Panc1 (cell line): ENCODE results near the gene RYR3. TPM values are rescaled to one million over a fixed set of nuclear protein-coding genes. Genes with fewer than 3 reads are reported as not detected.

Experiments
- ATAC-seq: fragments of 200-7000 bp; cut with Tn5 transposase; 2 replicates; pipeline ENCODE4 v1.9.1; 2020; ENCODE audit warnings: mild to moderate bottlenecking, moderate library complexity
- BruUV-seq: library from RNA; stranded (reverse); fragments of 400-500 nt; replicated peaks from 2 replicates; lab custom pipeline; 2021; lab: Mats Ljungman, UMichigan
- CTCF ChIA-PET: fragments of 300-600 bp; sonication (Branson Sonifier 250); formaldehyde crosslinking; loops from one replicate; lab custom pipeline; 2022; ENCODE audit warnings: antibody characterized with exemption; lab: Charles Lee
- POLR2A ChIA-PET: fragments of 300-600 bp; sonication (Branson Sonifier 250); formaldehyde crosslinking; loops from one replicate; lab custom pipeline; 2022; ENCODE audit warnings: antibody characterized with exemption; lab: Charles Lee
- DNase-seq: peaks from one replicate; pipeline ENCODE4 v3.0.0-alpha.2; 2010; ENCODE audit warnings: low read depth, low spot score
- H3K27ac ChIP-seq: 2 replicates; pipeline ENCODE4 v1.5.1; 2011; ENCODE audit warnings: mild to moderate bottlenecking, low read length, inconsistent platforms
- H3K27me3 ChIP-seq: fragments of 200-500 bp; sonication (Bioruptor generic); 2 replicates; pipeline ENCODE4 v1.6.0; 2014; ENCODE audit warnings: low read length, inconsistent platforms; ENCODE audit not compliant: control insufficient read depth, insufficient read depth
- H3K36me3 ChIP-seq: fragments of 200-500 bp; sonication (Bioruptor generic); 2 replicates; pipeline ENCODE4 v1.5.1; 2014; ENCODE audit warnings: inconsistent platforms, mild to moderate bottlenecking, low read length, moderate library complexity; ENCODE audit not compliant: control insufficient read depth, insufficient read depth
- H3K4me1 ChIP-seq: 2 replicates; pipeline ENCODE4 v1.5.1; 2011; ENCODE audit warnings: inconsistent platforms, mild to moderate bottlenecking, low read length, moderate library complexity; ENCODE audit not compliant: control insufficient read depth, insufficient read depth
- H3K4me3 ChIP-seq, 2 experiments: 2 replicates each; pipeline ENCODE4 v1.5.1; 2011 to 2012; ENCODE audit warnings: low read depth in 2 of 2, low read length in 2 of 2, mild to moderate bottlenecking in 2 of 2, inconsistent platforms in 1 of 2, moderate library complexity in 1 of 2
- H3K9me3 ChIP-seq: fragments of 200-500 bp; sonication (Bioruptor generic); 2 replicates; pipeline ENCODE4 v1.5.1; 2014; ENCODE audit warnings: low read depth, mild to moderate bottlenecking, inconsistent platforms, low read length, moderate library complexity; ENCODE audit not compliant: control insufficient read depth, insufficient read depth
- POLR2AphosphoS5 ChIP-seq: IDR thresholded peaks from 2 replicates; pipeline ENCODE4 v1.6.1; 2012; ENCODE audit warnings: mild to moderate bottlenecking, low read depth, low read length, moderate library complexity
- SIN3A ChIP-seq: IDR thresholded peaks from 2 replicates; pipeline ENCODE4 v1.6.1; 2012; ENCODE audit warnings: low read depth, mild to moderate bottlenecking, low read length, moderate library complexity, borderline replicate concordance; ENCODE audit not compliant: insufficient read depth
- TCF7L2 ChIP-seq: IDR thresholded peaks from 2 replicates; pipeline ENCODE4 v1.6.1; 2011; ENCODE audit warnings: mild to moderate bottlenecking, low read depth, low read length, inconsistent platforms
- in situ Hi-C: cut with HindIII; loops from 2 replicates; pipeline ENCODE4 v1.10.0; 2016; ENCODE audit warnings: low sequenced_read_pairs, low pct_unique_long_range_greater_than_20kb
- intact Hi-C: fragments of 100-400 bp; cut with micrococcal nuclease; formaldehyde crosslinking; loops from one replicate; pipeline ENCODE4 v1.10.0; 2022; ENCODE audit not compliant: unreplicated experiment
- total RNA-seq: library from RNA; stranded (reverse); gene quantifications from one replicate; pipeline ENCODE4 v1.2.1, GENCODE V29; 2021; ENCODE audit not compliant: unreplicated experiment
- TF ChIP-seq, protein P1 (sequence below): fragments of 450-650 bp; IDR thresholded peaks from 2 replicates; pipeline ENCODE4 v1.5.1; 2017; ENCODE audit warnings: mild to moderate bottlenecking
- TF ChIP-seq, protein P2 (sequence below), 2 experiments: IDR thresholded peaks; 2 replicates each; pipeline ENCODE4 v1.6.1; 2011 to 2012; ENCODE audit warnings: low read depth in 2 of 2, control low read depth in 1 of 2, low read length in 1 of 2, mild to moderate bottlenecking in 1 of 2, moderate library complexity in 1 of 2; ENCODE audit not compliant: insufficient read depth in 1 of 2

The RYR3 gene
- total RNA-seq, 1 experiment from 2014 or later = not detected

DNA sequence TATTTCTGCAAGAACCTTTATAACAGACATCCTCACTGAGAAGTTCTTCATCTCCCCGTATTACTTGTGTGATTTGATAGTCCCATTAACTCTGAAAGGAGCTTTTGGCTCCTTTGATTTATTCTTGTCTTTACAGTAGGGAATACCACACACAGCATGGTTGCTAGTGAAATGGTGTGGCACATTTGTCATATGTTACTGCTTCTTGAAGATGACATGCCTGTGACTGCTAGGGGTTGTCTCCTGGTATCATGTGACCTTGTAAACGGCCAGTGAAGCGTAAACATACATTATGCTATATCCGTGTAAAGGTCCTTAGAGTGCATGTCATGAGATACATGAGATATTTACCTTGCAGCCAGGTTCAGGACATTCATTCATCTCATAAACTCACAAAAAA lies 197.9 kb downstream of the RYR3 start:
- Histone ChIP-seq H3K4me1 (no peaks in the 10 kb centered on the region), H3K9me3 (no peaks in the 10 kb centered on the region), H3K27me3 (peaks cover 11% of the 10 kb centered on the region), H3K36me3 (no peaks in the 10 kb centered on the region), H3K27ac (no peak overlapping the region), H3K4me3 (no peak overlapping the region)
- in situ Hi-C loops = no loop called here
- intact Hi-C loops = no loop called here
- no peak for TF ChIP-seq POLR2AphosphoS5
- TF ChIP-seq, protein P1, sequence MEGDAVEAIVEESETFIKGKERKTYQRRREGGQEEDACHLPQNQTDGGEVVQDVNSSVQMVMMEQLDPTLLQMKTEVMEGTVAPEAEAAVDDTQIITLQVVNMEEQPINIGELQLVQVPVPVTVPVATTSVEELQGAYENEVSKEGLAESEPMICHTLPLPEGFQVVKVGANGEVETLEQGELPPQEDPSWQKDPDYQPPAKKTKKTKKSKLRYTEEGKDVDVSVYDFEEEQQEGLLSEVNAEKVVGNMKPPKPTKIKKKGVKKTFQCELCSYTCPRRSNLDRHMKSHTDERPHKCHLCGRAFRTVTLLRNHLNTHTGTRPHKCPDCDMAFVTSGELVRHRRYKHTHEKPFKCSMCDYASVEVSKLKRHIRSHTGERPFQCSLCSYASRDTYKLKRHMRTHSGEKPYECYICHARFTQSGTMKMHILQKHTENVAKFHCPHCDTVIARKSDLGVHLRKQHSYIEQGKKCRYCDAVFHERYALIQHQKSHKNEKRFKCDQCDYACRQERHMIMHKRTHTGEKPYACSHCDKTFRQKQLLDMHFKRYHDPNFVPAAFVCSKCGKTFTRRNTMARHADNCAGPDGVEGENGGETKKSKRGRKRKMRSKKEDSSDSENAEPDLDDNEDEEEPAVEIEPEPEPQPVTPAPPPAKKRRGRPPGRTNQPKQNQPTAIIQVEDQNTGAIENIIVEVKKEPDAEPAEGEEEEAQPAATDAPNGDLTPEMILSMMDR = no peak
- TF ChIP-seq, protein P2, sequence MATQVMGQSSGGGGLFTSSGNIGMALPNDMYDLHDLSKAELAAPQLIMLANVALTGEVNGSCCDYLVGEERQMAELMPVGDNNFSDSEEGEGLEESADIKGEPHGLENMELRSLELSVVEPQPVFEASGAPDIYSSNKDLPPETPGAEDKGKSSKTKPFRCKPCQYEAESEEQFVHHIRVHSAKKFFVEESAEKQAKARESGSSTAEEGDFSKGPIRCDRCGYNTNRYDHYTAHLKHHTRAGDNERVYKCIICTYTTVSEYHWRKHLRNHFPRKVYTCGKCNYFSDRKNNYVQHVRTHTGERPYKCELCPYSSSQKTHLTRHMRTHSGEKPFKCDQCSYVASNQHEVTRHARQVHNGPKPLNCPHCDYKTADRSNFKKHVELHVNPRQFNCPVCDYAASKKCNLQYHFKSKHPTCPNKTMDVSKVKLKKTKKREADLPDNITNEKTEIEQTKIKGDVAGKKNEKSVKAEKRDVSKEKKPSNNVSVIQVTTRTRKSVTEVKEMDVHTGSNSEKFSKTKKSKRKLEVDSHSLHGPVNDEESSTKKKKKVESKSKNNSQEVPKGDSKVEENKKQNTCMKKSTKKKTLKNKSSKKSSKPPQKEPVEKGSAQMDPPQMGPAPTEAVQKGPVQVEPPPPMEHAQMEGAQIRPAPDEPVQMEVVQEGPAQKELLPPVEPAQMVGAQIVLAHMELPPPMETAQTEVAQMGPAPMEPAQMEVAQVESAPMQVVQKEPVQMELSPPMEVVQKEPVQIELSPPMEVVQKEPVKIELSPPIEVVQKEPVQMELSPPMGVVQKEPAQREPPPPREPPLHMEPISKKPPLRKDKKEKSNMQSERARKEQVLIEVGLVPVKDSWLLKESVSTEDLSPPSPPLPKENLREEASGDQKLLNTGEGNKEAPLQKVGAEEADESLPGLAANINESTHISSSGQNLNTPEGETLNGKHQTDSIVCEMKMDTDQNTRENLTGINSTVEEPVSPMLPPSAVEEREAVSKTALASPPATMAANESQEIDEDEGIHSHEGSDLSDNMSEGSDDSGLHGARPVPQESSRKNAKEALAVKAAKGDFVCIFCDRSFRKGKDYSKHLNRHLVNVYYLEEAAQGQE (IDR thresholded peaks at IDR 0.05; ENCODE audit: insufficient read depth in 1 of 2, low read depth in 2 of 2, low read length in 1 of 2) = no peak
- TF ChIP-seq SIN3A = no peak
- TF ChIP-seq TCF7L2 = no peak
- ATAC-seq (no peak), DNase-seq (no peak)
- CTCF ChIA-PET = no interaction called here
- POLR2A ChIA-PET = no interaction called here
- BruUV-seq = no TSS peak

DNA sequence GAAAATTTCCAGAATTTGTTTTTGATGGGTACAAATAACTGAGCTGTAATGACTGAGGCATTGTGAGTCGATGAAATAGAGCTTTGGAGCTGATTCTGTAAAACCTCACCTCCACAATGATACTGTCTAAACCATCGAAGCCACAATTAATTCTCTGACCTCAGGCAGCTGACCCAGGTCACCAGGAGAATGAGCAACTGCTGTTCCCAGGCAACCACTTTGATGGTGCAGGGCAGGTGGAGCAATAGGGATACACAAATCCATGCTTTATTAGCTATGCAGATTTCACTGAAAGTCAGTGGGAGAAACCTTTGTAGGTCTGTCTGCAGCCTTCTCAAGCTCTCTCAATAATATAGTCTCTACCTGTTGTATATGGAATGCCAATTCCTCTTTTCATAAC lies 204.4 kb downstream of the RYR3 start:
- no TSS peak for BruUV-seq
- CTCF ChIA-PET = interaction anchor here (0.7 kb wide), 1 partner anchor 411 kb away, joined by 3 read pairs; no protein-coding TSS in a partner anchor
- POLR2A ChIA-PET = no interaction called here

More for the DNA sequence above, 204.4 kb downstream of the RYR3 start:
- TF ChIP-seq TCF7L2 = no peak
- TF ChIP-seq POLR2AphosphoS5 = no peak
- TF ChIP-seq, protein P2 (IDR thresholded peaks at IDR 0.05; ENCODE audit: insufficient read depth in 1 of 2, low read depth in 2 of 2, low read length in 1 of 2) = no peak
- no peak for TF ChIP-seq SIN3A
- TF ChIP-seq, protein P1 = no peak
- in situ Hi-C loops (no loop called here), intact Hi-C loops (no loop called here)
- peaks cover 13% of the 10 kb centered on the region for H3K27me3 ChIP-seq
- no peaks in the 10 kb centered on the region for H3K9me3 ChIP-seq
- ATAC-seq (no peak), DNase-seq (no peak)
- no peaks in the 10 kb centered on the region for H3K4me1 ChIP-seq
- H3K4me3 ChIP-seq = no peak overlapping the region
- H3K27ac ChIP-seq = no peak overlapping the region
- H3K36me3 ChIP-seq = no peaks in the 10 kb centered on the region
